Mesodermal cell (in vitro differentiated cells): ENCODE measurements around the gene NDUFB4.

Experiments used
- H3K27ac ChIP-seq: 2 replicates; pipeline ENCODE4 v1.7.0; 2013; ENCODE audit warnings: mild to moderate bottlenecking, low read depth, low read length, moderate library complexity; ENCODE audit not compliant: severe bottlenecking
- H3K36me3 ChIP-seq: 2 replicates; pipeline ENCODE4 v1.7.1; 2013; ENCODE audit warnings: mild to moderate bottlenecking, low read length, moderate library complexity; ENCODE audit not compliant: control insufficient read depth, insufficient read depth
- H3K4me1 ChIP-seq: one replicate; pipeline ENCODE4 v1.7.1; 2013; ENCODE audit warnings: mild to moderate bottlenecking, low read length; ENCODE audit not compliant: insufficient read depth, control insufficient read depth, poor library complexity, severe bottlenecking
- H3K4me3 ChIP-seq: 2 replicates; pipeline ENCODE4 v1.7.0; 2013; ENCODE audit warnings: low read length, control low read depth, mild to moderate bottlenecking; ENCODE audit not compliant: insufficient read depth, poor library complexity, severe bottlenecking; ENCODE audit errors: extremely low read depth
- H3K9me3 ChIP-seq: 2 replicates; pipeline ENCODE4 v1.7.1; 2013; ENCODE audit warnings: mild to moderate bottlenecking, low read length, moderate library complexity; ENCODE audit not compliant: control insufficient read depth
- WGBS, 2 experiments: methylation state at CpG; one replicate each; pipeline ENCODE4 v1.1.5; 2013; ENCODE audit warnings: missing lambda C conversion rate in 2 of 2; ENCODE audit not compliant: insufficient coverage in 2 of 2; 5-methylcytosine and 5-hydroxymethylcytosine counted together

NDUFB4 gene

GRCh38 chr3:120587332-120587975, 8.7 kb upstream of the NDUFB4 start:
- Histone ChIP-seq H3K4me3 (no peak overlapping the region), H3K36me3 (no peaks in the 10 kb centered on the region), H3K27ac (no peak overlapping the region), H3K9me3 (no peaks in the 10 kb centered on the region), H3K4me1 (no peaks in the 10 kb centered on the region)
- 80 to 92% methylated on average over 1 of the region's 3 CpGs for WGBS, 2 experiments

- H3K27ac ChIP-seq = no peak overlapping the region
- 0% methylated on average over 2 of the region's 4 CpGs for WGBS, 2 experiments
These were observed 384 bp upstream of the NDUFB4 start for GRCh38 chr3:120595788-120596115.

GRCh38 chr3:120596853-120597223, 702 bp downstream of the NDUFB4 start:
- Histone ChIP-seq H3K4me1 (no peaks in the 10 kb centered on the region), H3K9me3 (no peaks in the 10 kb centered on the region), H3K27ac (peak overlapping the region; percentile 96), H3K36me3 (peaks cover 45% of the 10 kb centered on the region), H3K4me3 (peak overlapping the region; percentile 77)
- no CpG with 5 or more reads among the region's 3 CpGs for WGBS, 2 experiments

More at GRCh38 chr3:120595788-120596115, 384 bp upstream of the NDUFB4 start:
- H3K4me1 ChIP-seq = no peaks in the 10 kb centered on the region
- H3K4me3 ChIP-seq = peak overlapping the region; percentile 77
- H3K9me3 ChIP-seq = no peaks in the 10 kb centered on the region
- H3K36me3 ChIP-seq = peaks cover 35% of the 10 kb centered on the region

- H3K9me3 ChIP-seq = no peaks in the 10 kb centered on the region
- H3K4me1 ChIP-seq = no peaks in the 10 kb centered on the region
- WGBS, 2 experiments = 80% methylated on average over 1 of the region's 1 CpG; no CpG with 5 or more reads in 1 of the 2 experiments
- H3K36me3 ChIP-seq = peaks cover 51% of the 10 kb centered on the region
- peak overlapping the region; percentile 77 for H3K4me3 ChIP-seq
- no peak overlapping the region for H3K27ac ChIP-seq
These were observed 1.4 kb downstream of the NDUFB4 start for GRCh38 chr3:120597445-120598049.

- Histone ChIP-seq H3K36me3 (peaks cover 57% of the 10 kb centered on the region), H3K4me3 (no peak overlapping the region), H3K27ac (no peak overlapping the region), H3K9me3 (no peaks in the 10 kb centered on the region), H3K4me1 (no peaks in the 10 kb centered on the region)
- WGBS, 2 experiments = 50 to 67% methylated on average over 2 to 3 of the region's 3 CpGs
These were observed 3.1 kb downstream of the NDUFB4 start for GRCh38 chr3:120599211-120599610.

- peaks cover 57% of the 10 kb centered on the region for H3K36me3 ChIP-seq
- peak overlapping the region; percentile 8 for H3K27ac ChIP-seq
- 100% methylated on average over 2 of the region's 4 CpGs; no CpG with 5 or more reads in 1 of the 2 experiments for WGBS, 2 experiments
- no peaks in the 10 kb centered on the region for H3K4me1 ChIP-seq
- no peaks in the 10 kb centered on the region for H3K9me3 ChIP-seq
- no peak overlapping the region for H3K4me3 ChIP-seq
These were observed 5.4 kb downstream of the NDUFB4 start for GRCh38 chr3:120601554-120601953.

GRCh38 chr3:120602682-120603081, 6.5 kb downstream of the NDUFB4 start:
- Histone ChIP-seq H3K27ac (no peak overlapping the region), H3K9me3 (no peaks in the 10 kb centered on the region), H3K4me3 (no peak overlapping the region), H3K4me1 (no peaks in the 10 kb centered on the region), H3K36me3 (peaks cover 51% of the 10 kb centered on the region)
- WGBS, 2 experiments = 100% methylated on average over 1 of the region's 2 CpGs

- H3K4me3 ChIP-seq = no peak overlapping the region
- H3K36me3 ChIP-seq = peaks cover 34% of the 10 kb centered on the region
- no peaks in the 10 kb centered on the region for H3K9me3 ChIP-seq
- H3K27ac ChIP-seq = no peak overlapping the region
- no peaks in the 10 kb centered on the region for H3K4me1 ChIP-seq
These were observed 8.2 kb downstream of the NDUFB4 start for GRCh38 chr3:120604382-120604781.

- Histone ChIP-seq H3K4me3 (no peak overlapping the region), H3K4me1 (no peaks in the 10 kb centered on the region), H3K27ac (no peak overlapping the region), H3K36me3 (peaks cover 30% of the 10 kb centered on the region), H3K9me3 (no peaks in the 10 kb centered on the region)
These were observed 8.6 kb downstream of the NDUFB4 start for GRCh38 chr3:120604784-120605183.

GRCh38 chr3:120608506-120608905, 12.4 kb downstream of the NDUFB4 start:
- no peak overlapping the region for H3K27ac ChIP-seq
- H3K9me3 ChIP-seq = no peaks in the 10 kb centered on the region
- H3K4me1 ChIP-seq = no peaks in the 10 kb centered on the region
- H3K4me3 ChIP-seq = no peak overlapping the region
- 100% methylated on average over 3 of the region's 4 CpGs for WGBS, 2 experiments
- no peaks in the 10 kb centered on the region for H3K36me3 ChIP-seq

- 95 to 100% methylated on average over 2 to 3 of the region's 8 CpGs for WGBS, 2 experiments
- no peak overlapping the region for H3K4me3 ChIP-seq
- no peaks in the 10 kb centered on the region for H3K36me3 ChIP-seq
- H3K27ac ChIP-seq = no peak overlapping the region
- peaks cover 4% of the 10 kb centered on the region for H3K4me1 ChIP-seq
- no peaks in the 10 kb centered on the region for H3K9me3 ChIP-seq
These were observed 18.6 kb downstream of the NDUFB4 start for GRCh38 chr3:120614765-120615164.
